Activated T-cell treated with anti-CD3 and anti-CD28 coated beads, Interleukin-2, amount 50 U/mL, for 24 hours (primary cell): ENCODE results near the gene TSTD2.
A peak's percentile ranks its signal among the peaks of the same experiment; 100 is the strongest.
"Not testable (repeated sequence)": the region's sequence is repeated elsewhere in the genome, so short reads cannot be mapped to it uniquely, and the experiment has no call there.

Experiments used
- DNase-seq: peaks from one replicate; pipeline ENCODE4 v3.0.0-alpha.2; 2020
- H3K27ac Mint-ChIP-seq: 2 replicates; pipeline ENCODE4 v1.8.0; 2020; ENCODE audit warnings: mild to moderate bottlenecking, mixed read lengths
- H3K27me3 Mint-ChIP-seq: 2 replicates; pipeline ENCODE4 v1.8.0; 2020; ENCODE audit warnings: mixed read lengths
- H3K36me3 Mint-ChIP-seq: 2 replicates; pipeline ENCODE4 v1.8.0; 2020; ENCODE audit warnings: low read depth, mixed read lengths
- H3K4me1 Mint-ChIP-seq: 2 replicates; pipeline ENCODE4 v1.8.0; 2020; ENCODE audit warnings: low read depth, mixed read lengths
- H3K4me3 Mint-ChIP-seq: 2 replicates; pipeline ENCODE4 v1.8.0; 2020; ENCODE audit warnings: mild to moderate bottlenecking, moderate library complexity, mixed read lengths
- H3K9me3 Mint-ChIP-seq: 2 replicates; pipeline ENCODE4 v1.8.0; 2020; ENCODE audit warnings: mixed read lengths

TSTD2 gene

GRCh38 chr9:97645720-97646119 lies 12.6 kb upstream of the TSTD2 start:
- Mint-ChIP-seq H3K36me3 (peaks cover 92% of the 10 kb centered on the region), H3K27me3 (no peaks in the 10 kb centered on the region), H3K27ac (no peak overlapping the region), H3K4me3 (no peak overlapping the region), H3K9me3 (no peaks in the 10 kb centered on the region), H3K4me1 (peaks cover 8% of the 10 kb centered on the region)
- no peak for DNase-seq

GRCh38 chr9:97640325-97640724 lies 7.2 kb upstream of the TSTD2 start:
- Mint-ChIP-seq H3K4me3 (no peak overlapping the region), H3K36me3 (peaks cover 85% of the 10 kb centered on the region), H3K4me1 (peaks cover 44% of the 10 kb centered on the region)

GRCh38 chr9:97638666-97639065 lies 5.5 kb upstream of the TSTD2 start:
- no peak for DNase-seq
- Mint-ChIP-seq H3K27me3 (no peaks in the 10 kb centered on the region), H3K4me1 (peaks cover 53% of the 10 kb centered on the region)

More at GRCh38 chr9:97640325-97640724, 7.2 kb upstream of the TSTD2 start:
- H3K9me3 Mint-ChIP-seq, result no peaks in the 10 kb centered on the region
- no peaks in the 10 kb centered on the region for H3K27me3 Mint-ChIP-seq
- H3K27ac Mint-ChIP-seq, result no peak overlapping the region
- no peak for DNase-seq

GRCh38 chr9:97636903-97637302 lies 3.7 kb upstream of the TSTD2 start:
- Mint-ChIP-seq H3K27me3 (no peaks in the 10 kb centered on the region), H3K9me3 (no peaks in the 10 kb centered on the region), H3K4me1 (peaks cover 55% of the 10 kb centered on the region), H3K27ac (peak overlapping the region; percentile 23), H3K36me3 (peaks cover 83% of the 10 kb centered on the region), H3K4me3 (peak overlapping the region; percentile 37)
- DNase-seq, result no peak

More at GRCh38 chr9:97638666-97639065, 5.5 kb upstream of the TSTD2 start:
- H3K9me3 Mint-ChIP-seq, result no peaks in the 10 kb centered on the region
- H3K36me3 Mint-ChIP-seq, result peaks cover 85% of the 10 kb centered on the region
- peak overlapping the region; percentile 76 for H3K27ac Mint-ChIP-seq
- no peak overlapping the region for H3K4me3 Mint-ChIP-seq

GRCh38 chr9:97635026-97635425 lies 1.9 kb upstream of the TSTD2 start:
- peaks cover 67% of the 10 kb centered on the region for H3K36me3 Mint-ChIP-seq
- DNase-seq, result no peak
- H3K9me3 Mint-ChIP-seq, result no peaks in the 10 kb centered on the region
- no peaks in the 10 kb centered on the region for H3K27me3 Mint-ChIP-seq
- H3K4me3 Mint-ChIP-seq, result peak overlapping the region; percentile 85
- H3K4me1 Mint-ChIP-seq, result peaks cover 61% of the 10 kb centered on the region
- H3K27ac Mint-ChIP-seq, result peak overlapping the region; percentile 99

- H3K4me1 Mint-ChIP-seq, result peaks cover 58% of the 10 kb centered on the region
Measured at GRCh38 chr9:97633859-97634490, 807 bp upstream of the TSTD2 start.

GRCh38 chr9:97632248-97632984 lies 752 bp downstream of the TSTD2 start:
- Mint-ChIP-seq H3K9me3 (no peaks in the 10 kb centered on the region), H3K27ac (peak overlapping the region; percentile 99), H3K36me3 (peaks cover 53% of the 10 kb centered on the region), H3K4me3 (peak overlapping the region; percentile 85), H3K27me3 (no peaks in the 10 kb centered on the region), H3K4me1 (peaks cover 52% of the 10 kb centered on the region)
- DNase-seq, result peak; percentile 51

More at GRCh38 chr9:97633859-97634490, 807 bp upstream of the TSTD2 start:
- Mint-ChIP-seq H3K9me3 (no peaks in the 10 kb centered on the region), H3K27me3 (no peaks in the 10 kb centered on the region), H3K27ac (peak overlapping the region; percentile 99), H3K4me3 (peak overlapping the region; percentile 85), H3K36me3 (peaks cover 62% of the 10 kb centered on the region)
- DNase-seq, result no peak

- Mint-ChIP-seq H3K4me1 (peaks cover 40% of the 10 kb centered on the region), H3K27ac (no peak overlapping the region), H3K36me3 (peaks cover 55% of the 10 kb centered on the region), H3K4me3 (no peak overlapping the region), H3K27me3 (no peaks in the 10 kb centered on the region), H3K9me3 (no peaks in the 10 kb centered on the region)
- DNase-seq, result no peak
Measured at GRCh38 chr9:97630591-97630990, 2.6 kb downstream of the TSTD2 start.

GRCh38 chr9:97629156-97629555 lies 4.0 kb downstream of the TSTD2 start:
- H3K9me3 Mint-ChIP-seq, result no peaks in the 10 kb centered on the region
- no peak overlapping the region for H3K27ac Mint-ChIP-seq
- no peak overlapping the region for H3K4me3 Mint-ChIP-seq
- H3K36me3 Mint-ChIP-seq, result peaks cover 55% of the 10 kb centered on the region
- no peaks in the 10 kb centered on the region for H3K27me3 Mint-ChIP-seq
- H3K4me1 Mint-ChIP-seq, result peaks cover 31% of the 10 kb centered on the region
- no peak for DNase-seq

- H3K4me1 Mint-ChIP-seq, result peaks cover 33% of the 10 kb centered on the region
- DNase-seq, result no peak
- H3K36me3 Mint-ChIP-seq, result peaks cover 55% of the 10 kb centered on the region
- H3K27ac Mint-ChIP-seq, result peak overlapping the region; percentile 4
- no peak overlapping the region for H3K4me3 Mint-ChIP-seq
- H3K27me3 Mint-ChIP-seq, result no peaks in the 10 kb centered on the region
- H3K9me3 Mint-ChIP-seq, result no peaks in the 10 kb centered on the region
Measured at GRCh38 chr9:97628668-97629067, 4.5 kb downstream of the TSTD2 start.

GRCh38 chr9:97627624-97628023 lies 5.5 kb downstream of the TSTD2 start:
- no peak for DNase-seq
- H3K4me3 Mint-ChIP-seq, result no peak overlapping the region

GRCh38 chr9:97625620-97626019 lies 7.5 kb downstream of the TSTD2 start:
- Mint-ChIP-seq H3K4me3 (no peak overlapping the region), H3K27me3 (no peaks in the 10 kb centered on the region), H3K9me3 (no peaks in the 10 kb centered on the region), H3K36me3 (peaks cover 73% of the 10 kb centered on the region), H3K4me1 (peaks cover 23% of the 10 kb centered on the region), H3K27ac (no peak overlapping the region)
- DNase-seq, result no peak

More at GRCh38 chr9:97627624-97628023, 5.5 kb downstream of the TSTD2 start:
- H3K27ac Mint-ChIP-seq, result no peak overlapping the region
- H3K9me3 Mint-ChIP-seq, result no peaks in the 10 kb centered on the region
- peaks cover 33% of the 10 kb centered on the region for H3K4me1 Mint-ChIP-seq
- H3K27me3 Mint-ChIP-seq, result no peaks in the 10 kb centered on the region
- peaks cover 58% of the 10 kb centered on the region for H3K36me3 Mint-ChIP-seq

- H3K9me3 Mint-ChIP-seq, result no peaks in the 10 kb centered on the region
- peaks cover 12% of the 10 kb centered on the region for H3K4me1 Mint-ChIP-seq
- no peak overlapping the region for H3K27ac Mint-ChIP-seq
- H3K27me3 Mint-ChIP-seq, result no peaks in the 10 kb centered on the region
- no peak for DNase-seq
- H3K36me3 Mint-ChIP-seq, result peaks cover 78% of the 10 kb centered on the region
- no peak overlapping the region for H3K4me3 Mint-ChIP-seq
Measured at GRCh38 chr9:97623946-97624345, 9.2 kb downstream of the TSTD2 start.

- DNase-seq, H3K27ac Mint-ChIP-seq, H3K9me3 Mint-ChIP-seq, H3K4me3 Mint-ChIP-seq, H3K27me3 Mint-ChIP-seq: not testable (repeated sequence)
- peaks cover 18% of the 10 kb centered on the region for H3K4me1 Mint-ChIP-seq
- H3K36me3 Mint-ChIP-seq, result peaks cover 82% of the 10 kb centered on the region
Measured at GRCh38 chr9:97622483-97622882, 10.7 kb downstream of the TSTD2 start.

- not testable (repeated sequence) for DNase-seq, H3K9me3 Mint-ChIP-seq, H3K27ac Mint-ChIP-seq, H3K27me3 Mint-ChIP-seq, H3K4me3 Mint-ChIP-seq
- peaks cover 21% of the 10 kb centered on the region for H3K4me1 Mint-ChIP-seq
- peaks cover 87% of the 10 kb centered on the region for H3K36me3 Mint-ChIP-seq
Measured at GRCh38 chr9:97620063-97620462, 13.1 kb downstream of the TSTD2 start.
